COLO668 (cell line): ENCODE data around the gene BEST4.
A peak's percentile ranks its signal among the peaks of the same experiment; 100 is the strongest.
"Not testable (repeated sequence)": the region's sequence is repeated elsewhere in the genome, so short reads cannot be mapped to it uniquely, and the experiment has no call there.

Experiments
- DNase-seq: peaks from one replicate; lab custom pipeline; 2025; ENCODE audit not compliant: unreplicated experiment; lab: John Stamatoyannopoulos, UW

BEST4 gene

GRCh38 chr1:44819608-44820327 lies 31.8 kb upstream of the BEST4 start:
- peak; percentile 85 for DNase-seq

- no peak for DNase-seq
Observed at GRCh38 chr1:44819196-44819607, 31.2 kb upstream of the BEST4 start.

GRCh38 chr1:44817771-44818495 lies 30.0 kb upstream of the BEST4 start:
- DNase-seq: no peak

- no peak for DNase-seq
Observed at GRCh38 chr1:44817307-44817706, 29.3 kb upstream of the BEST4 start.

GRCh38 chr1:44815926-44816325 lies 28.0 kb upstream of the BEST4 start:
- not testable (repeated sequence) for DNase-seq

- peak; percentile 80 for DNase-seq
Observed at GRCh38 chr1:44812822-44813543, 25.0 kb upstream of the BEST4 start.

- DNase-seq: no peak
Observed at GRCh38 chr1:44811234-44811633, 23.3 kb upstream of the BEST4 start.

GRCh38 chr1:44810762-44811105 lies 22.8 kb upstream of the BEST4 start:
- not testable (repeated sequence) for DNase-seq

GRCh38 chr1:44810101-44810761 lies 22.3 kb upstream of the BEST4 start:
- DNase-seq: no peak

- DNase-seq: no peak
Observed at GRCh38 chr1:44808938-44809917, 21.3 kb upstream of the BEST4 start.

- no peak for DNase-seq
Observed at GRCh38 chr1:44808063-44808937, 20.3 kb upstream of the BEST4 start, which contains the start of gene BTBD19. TSS of gene BTBD19 (plus strand) at chr1:44808523. CDS start at chr1:44808821, 298 bp downstream.

GRCh38 chr1:44807364-44808062 lies 19.5 kb upstream of the BEST4 start:
- DNase-seq: peak; percentile 97

- no peak for DNase-seq
Observed at GRCh38 chr1:44806704-44807363, 18.9 kb upstream of the BEST4 start, which contains the start of gene DYNLT4. TSS of gene DYNLT4 (minus strand) at chr1:44807351. CDS start at chr1:44806668, 683 bp downstream.

- DNase-seq: no peak
Observed at GRCh38 chr1:44806025-44806703, 18.2 kb upstream of the BEST4 start.

GRCh38 chr1:44805311-44806024 lies 17.5 kb upstream of the BEST4 start:
- DNase-seq: no peak

GRCh38 chr1:44803312-44804095 lies 15.5 kb upstream of the BEST4 start:
- no peak for DNase-seq
